Endothelial cell of umbilical vein (primary cell): ENCODE results near the gene RSPH6A. TPM values are rescaled to one million over a fixed set of nuclear protein-coding genes. Genes with fewer than 3 reads are reported as not detected.

Experiments used
- BruUV-seq: library from RNA; stranded (reverse); fragments of 400-500 nt; replicated peaks from 2 replicates; lab custom pipeline; 2021; lab: Mats Ljungman, UMichigan
- CTCF ChIA-PET: fragments of 300-600, 350-600 bp; sonication (Branson Sonifier 250); formaldehyde crosslinking; loops from one replicate; lab custom pipeline; 2021; ENCODE audit warnings: antibody characterized with exemption, inconsistent platforms; lab: Charles Lee
- POLR2A ChIA-PET: fragments of 300-600, 350-600 bp; sonication (Branson Sonifier 250); formaldehyde crosslinking; loops from one replicate; lab custom pipeline; 2021; ENCODE audit warnings: antibody characterized with exemption, inconsistent platforms; lab: Charles Lee
- DNase-seq: peaks from one replicate; pipeline ENCODE4 v3.0.0-alpha.2; 2011; ENCODE audit warnings: low read depth, low spot score
- FAIRE-seq: peaks from 2 replicates; lab custom pipeline; 2011; peaks lifted over from hg19 to GRCh38; lab: Jason Lieb, UNC
- H2AFZ ChIP-seq: 2 replicates; pipeline ENCODE4 v1.6.0; 2012; ENCODE audit warnings: low read depth, low read length, control low read depth, inconsistent platforms
- H3K27ac ChIP-seq: 2 replicates; pipeline ENCODE4 v1.5.1; 2011; ENCODE audit warnings: low read depth, mild to moderate bottlenecking, control low read depth, low read length, moderate library complexity; ENCODE audit not compliant: insufficient read depth
- H3K27me3 ChIP-seq, 2 experiments: 2 replicates each; pipeline versions ENCODE4 v1.6.0 to v1.6.1; 2011; ENCODE audit warnings: low read length in 2 of 2, mixed read lengths in 1 of 2; ENCODE audit not compliant: control insufficient read depth in 2 of 2, insufficient read depth in 2 of 2
- H3K36me3 ChIP-seq, 2 experiments: 2 replicates in 1 of 2; 3 replicates in 1 of 2; pipeline ENCODE4 v1.5.1; 2011; ENCODE audit warnings: low read length in 2 of 2, mild to moderate bottlenecking in 1 of 2, moderate library complexity in 1 of 2; ENCODE audit not compliant: control insufficient read depth in 2 of 2, insufficient read depth in 2 of 2; ENCODE audit errors: extremely low read depth in 1 of 2
- H3K4me1 ChIP-seq: 3 replicates; pipeline ENCODE4 v1.5.1; 2011; ENCODE audit warnings: mild to moderate bottlenecking, low read length; ENCODE audit not compliant: control insufficient read depth, insufficient read depth; ENCODE audit errors: extremely low read depth
- H3K4me2 ChIP-seq: 2 replicates; pipeline ENCODE4 v1.6.1; 2011; ENCODE audit warnings: low read length, control low read depth, mixed read lengths; ENCODE audit not compliant: insufficient read depth
- H3K4me3 ChIP-seq, 3 experiments: fragments of 200-600 bp in 1 of 3; sonication (generic), shearing (Covaris generic) in 1 of 3; replicated peaks in 1 of 3; 2 replicates each; pipeline ENCODE4 v1.5.1; 2011 to 2016; ENCODE audit warnings: control low read depth in 3 of 3, low read length in 3 of 3, mild to moderate bottlenecking in 2 of 3, inconsistent platforms in 1 of 3, low read depth in 1 of 3, moderate library complexity in 1 of 3; ENCODE audit not compliant: insufficient read depth in 1 of 3
- H3K79me2 ChIP-seq: 2 replicates; pipeline ENCODE4 v1.6.0; 2012; ENCODE audit warnings: low read length, inconsistent platforms; ENCODE audit not compliant: control insufficient read depth, insufficient read depth
- H3K9ac ChIP-seq: replicated peaks from 2 replicates; pipeline ENCODE3; 2011; ENCODE audit warnings: low read length, control low read depth; ENCODE audit not compliant: insufficient read depth; ENCODE audit errors: extremely low read depth
- H3K9me1 ChIP-seq: replicated peaks from 3 replicates; pipeline ENCODE4 v1.6.0; 2011; ENCODE audit warnings: mild to moderate bottlenecking, low read length; ENCODE audit not compliant: control insufficient read depth, insufficient read depth; ENCODE audit errors: extremely low read depth
- H3K9me3 ChIP-seq: replicated peaks from 2 replicates; pipeline ENCODE4 v1.5.1; 2012; ENCODE audit warnings: low read length, inconsistent platforms; ENCODE audit not compliant: control insufficient read depth, insufficient read depth
- H4K20me1 ChIP-seq: replicated peaks from 2 replicates; pipeline ENCODE3; 2011; ENCODE audit warnings: mild to moderate bottlenecking, low read length; ENCODE audit not compliant: control insufficient read depth, insufficient read depth; ENCODE audit errors: extremely low read depth
- CTCF ChIP-seq, 2 donors: IDR thresholded peaks; 1 replicate in 1 of 2; 2 replicates in 1 of 2; pipeline ENCODE4 v1.5.1; 2011; ENCODE audit warnings: low read length in 2 of 2, mild to moderate bottlenecking in 2 of 2, moderate library complexity in 2 of 2, control low read depth in 1 of 2, inconsistent platforms in 1 of 2, low read depth in 1 of 2; ENCODE audit not compliant: insufficient read depth in 1 of 2; ENCODE audit errors: extremely low read depth in 1 of 2
- EZH2 ChIP-seq: IDR thresholded peaks from 2 replicates; pipeline ENCODE4 v1.6.1; 2012; ENCODE audit warnings: borderline replicate concordance, low read depth, mild to moderate bottlenecking, moderate library complexity, low read length, inconsistent platforms; ENCODE audit not compliant: severe bottlenecking
- FOS ChIP-seq: IDR thresholded peaks from 2 replicates; pipeline ENCODE4 v1.6.1; 2011; ENCODE audit warnings: mild to moderate bottlenecking, low read length, moderate library complexity, borderline replicate concordance; ENCODE audit not compliant: insufficient read depth
- GATA2 ChIP-seq: IDR thresholded peaks from 2 replicates; pipeline ENCODE4 v1.7.0; 2011; ENCODE audit warnings: low read depth, mild to moderate bottlenecking, moderate library complexity, mixed read lengths, low read length; ENCODE audit not compliant: insufficient read length, insufficient read depth
- JUN ChIP-seq: IDR thresholded peaks from 2 replicates; pipeline ENCODE4 v1.6.1; 2011; ENCODE audit warnings: borderline replicate concordance, low read depth; ENCODE audit not compliant: insufficient read length, insufficient read depth
- MAX ChIP-seq: IDR thresholded peaks from 2 replicates; pipeline ENCODE4 v1.6.1; 2011; ENCODE audit not compliant: insufficient read depth, insufficient read length
- dilution Hi-C: fragments of 300-500 bp; cut with MboI; formaldehyde crosslinking; loops from one replicate; pipeline ENCODE4 v1.15.0; 2019; ENCODE audit warnings: low sequenced_read_pairs; ENCODE audit not compliant: extremely low pct_ligation_motif_present
- intact Hi-C: fragments of 100-400 bp; cut with micrococcal nuclease; formaldehyde crosslinking; loops from one replicate; pipeline ENCODE4 v1.10.0; 2022
- polyA plus RNA-seq, 4 experiments: library from polyadenylated mRNA; depleted of rRNA in 3 of 4; stranded (reverse) in 3 of 4; unstranded in 1 of 4; fragments of >200 nt; gene quantifications; 2 replicates each; pipeline versions ENCODE4 v1.2.1 to v1.2.3, GENCODE V29; 2011 to 2012; ENCODE audit warnings: missing spikeins in 1 of 4
- total RNA-seq: library from RNA; stranded (reverse); gene quantifications from 2 replicates; pipeline ENCODE4 v1.2.3, GENCODE V29; 2021

Gene RSPH6A
- total and polyA plus RNA-seq, 2 donors (not counting 3 experiments of a cell fraction or from before 2014, with no cell fraction given), result 0.03 to 0.62 TPM

GRCh38 chr19:45852145-45852750 is 37.1 kb upstream of the RSPH6A start:
- BruUV-seq, result no TSS peak
- no peaks in the 10 kb centered on the region for H3K27me3 ChIP-seq
- peaks cover 39 to 54% of the 10 kb centered on the region in 2 experiments for H3K36me3 ChIP-seq
- H3K9me1 ChIP-seq, result no peaks in the 10 kb centered on the region
- intact Hi-C loops (no loop called here), dilution Hi-C loops (no loop called here)
- ChIA-PET CTCF (no interaction called here), POLR2A (no interaction called here)
- H4K20me1 ChIP-seq, result no peaks in the 10 kb centered on the region
- no peak overlapping the region for H3K4me3 ChIP-seq
- no peak overlapping the region for H3K9ac ChIP-seq
- H3K27ac ChIP-seq, result no peak overlapping the region
- DNase-seq (no peak), FAIRE-seq (peak; percentile 24)
- H2AFZ ChIP-seq, result no peak overlapping the region
- no peaks in the 10 kb centered on the region for H3K4me1 ChIP-seq
- H3K79me2 ChIP-seq, result peaks cover 12% of the 10 kb centered on the region
- TF ChIP-seq MAX (no peak), EZH2 (no peak), GATA2 (no peak), FOS (no peak)
- no peaks in the 10 kb centered on the region for H3K9me3 ChIP-seq
- no peak overlapping the region for H3K4me2 ChIP-seq

DNA sequence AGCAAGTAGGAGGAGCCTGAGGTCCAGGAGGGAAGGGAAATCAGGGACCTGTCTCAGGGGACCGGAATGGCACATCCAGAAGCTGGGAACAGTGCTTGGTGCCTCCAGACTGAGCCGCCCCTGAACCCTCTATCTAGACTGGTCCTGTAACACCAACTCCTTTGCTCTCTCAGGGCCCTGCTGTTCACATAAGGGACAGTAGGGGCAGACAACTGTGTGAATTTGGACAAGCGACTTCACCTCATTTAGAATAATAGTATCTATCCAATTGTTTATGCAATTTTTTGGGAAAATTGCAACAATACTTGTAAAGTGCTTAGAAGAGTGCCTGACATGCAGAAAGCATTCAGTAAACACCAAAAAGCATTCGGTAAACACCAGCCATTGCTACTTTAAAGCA is 33.8 kb upstream of the RSPH6A start:
- no peak overlapping the region for H3K27ac ChIP-seq
- H3K4me2 ChIP-seq, result no peak overlapping the region
- POLR2A ChIA-PET, result no interaction called here
- intact Hi-C loops, result no loop called here
- TF ChIP-seq CTCF (IDR thresholded peaks at IDR 0.05; ENCODE audit: extremely low read depth in 1 of 2, insufficient read depth in 1 of 2, low read depth in 1 of 2, low read length in 2 of 2) (peak in 1 of 2 donors; percentile 22), JUN (no peak)
- DNase-seq, result no peak
- H3K9ac ChIP-seq, result no peak overlapping the region
- dilution Hi-C loops, result no loop called here
- CTCF ChIA-PET, result interaction anchor here (1.0 to 2.4 kb wide), 2 partner anchors 31 to 32 kb away, joined by 3 to 10 read pairs; no protein-coding TSS in a partner anchor
- no peak for FAIRE-seq
- H4K20me1 ChIP-seq, result no peaks in the 10 kb centered on the region
- BruUV-seq, result no TSS peak
- no peaks in the 10 kb centered on the region for H3K9me1 ChIP-seq
- H3K4me1 ChIP-seq, result no peaks in the 10 kb centered on the region
- H3K9me3 ChIP-seq, result no peaks in the 10 kb centered on the region
- H2AFZ ChIP-seq, result no peak overlapping the region
- H3K27me3 ChIP-seq, result no peaks in the 10 kb centered on the region
- H3K36me3 ChIP-seq, result peaks cover 38 to 54% of the 10 kb centered on the region in 2 experiments
- H3K4me3 ChIP-seq, result no peak overlapping the region
- H3K79me2 ChIP-seq, result no peaks in the 10 kb centered on the region
